GM23338 (cell line): ENCODE results near the gene SRSF2. TPM values are rescaled to one million over a fixed set of nuclear protein-coding genes. Genes with fewer than 3 reads are reported as not detected.

ENCODE experiments used
- ATAC-seq: fragments of 200-7000 bp; cut with Tn5 transposase; 3 replicates; pipeline ENCODE4 v1.9.1; 2020
- DNase-seq: peaks from one replicate; pipeline ENCODE4 v3.0.0-alpha.2; 2015; ENCODE audit warnings: low spot score
- H2AFZ ChIP-seq: fragments of 200-600 bp; sonication (generic); 2 replicates; pipeline ENCODE4 v1.8.0; 2016; ENCODE audit warnings: antibody characterized with exemption, mild to moderate bottlenecking, moderate library complexity
- H3F3A ChIP-seq: fragments of 200-600 bp; sonication (generic); replicated peaks from 2 replicates; pipeline ENCODE4 v1.8.0; 2017; ENCODE audit warnings: antibody characterized with exemption, mixed run types, low read depth
- H3K27ac ChIP-seq: fragments of 200-600 bp; sonication (generic); 2 replicates; pipeline ENCODE4 v1.6.1; 2016; ENCODE audit warnings: low read depth
- H3K27me3 ChIP-seq: fragments of 200-600 bp; sonication (generic); 2 replicates; pipeline ENCODE4 v1.8.0; 2016; ENCODE audit warnings: mild to moderate bottlenecking, mixed run types, moderate library complexity; ENCODE audit not compliant: insufficient read depth
- H3K36me3 ChIP-seq: fragments of 200-600 bp; sonication (generic); 2 replicates; pipeline ENCODE4 v1.8.0; 2016; ENCODE audit warnings: mild to moderate bottlenecking; ENCODE audit not compliant: insufficient read depth
- H3K4me1 ChIP-seq: fragments of 200-600 bp; sonication (generic); 2 replicates; pipeline ENCODE4 v1.8.0; 2016; ENCODE audit warnings: mild to moderate bottlenecking, moderate library complexity; ENCODE audit not compliant: insufficient read depth
- H3K4me2 ChIP-seq: fragments of 200-600 bp; sonication (generic); 2 replicates; pipeline ENCODE4 v1.7.1; 2017; ENCODE audit warnings: mixed run types
- H3K4me3 ChIP-seq: fragments of 200-600 bp; sonication (generic); 2 replicates; pipeline ENCODE4 v1.6.1; 2016; ENCODE audit warnings: mixed run types
- H3K79me2 ChIP-seq: fragments of 200-600 bp; sonication (generic); replicated peaks from 2 replicates; pipeline ENCODE4 v1.8.0; 2017; ENCODE audit warnings: mild to moderate bottlenecking; ENCODE audit not compliant: insufficient read depth
- H3K9me2 ChIP-seq: fragments of 200-600 bp; sonication (generic); 2 replicates; pipeline ENCODE4 v1.8.0; 2017; ENCODE audit not compliant: insufficient read depth
- H4K20me1 ChIP-seq: fragments of 200-600 bp; sonication (generic); replicated peaks from 2 replicates; pipeline ENCODE4 v1.8.0; 2017; ENCODE audit warnings: mild to moderate bottlenecking; ENCODE audit not compliant: insufficient read depth
- H3K27ac Mint-ChIP-seq: 2 replicates; pipeline ENCODE4 v1.8.0; 2020; ENCODE audit warnings: inconsistent platforms, mild to moderate bottlenecking, moderate library complexity, mixed read lengths
- H3K27me3 Mint-ChIP-seq: 3 replicates; pipeline ENCODE4 v1.8.0; 2022; ENCODE audit warnings: low read depth, mild to moderate bottlenecking, moderate library complexity, mixed read lengths, inconsistent platforms; ENCODE audit not compliant: insufficient read depth, poor library complexity
- H3K36me3 Mint-ChIP-seq: 3 replicates; pipeline ENCODE4 v1.8.0; 2021; ENCODE audit warnings: low read depth, mild to moderate bottlenecking, inconsistent platforms, moderate library complexity, mixed read lengths
- H3K4me1 Mint-ChIP-seq: 3 replicates; pipeline ENCODE4 v1.8.0; 2020; ENCODE audit warnings: mild to moderate bottlenecking, inconsistent platforms, mixed read lengths
- H3K4me3 Mint-ChIP-seq: 3 replicates; pipeline ENCODE4 v1.8.0; 2021; ENCODE audit warnings: moderate library complexity, mild to moderate bottlenecking, inconsistent platforms, mixed read lengths
- H3K9me3 Mint-ChIP-seq: 3 replicates; pipeline ENCODE4 v1.8.0; 2020; ENCODE audit warnings: moderate library complexity, mild to moderate bottlenecking, inconsistent platforms, mixed read lengths
- ETS1 ChIP-seq: IDR thresholded peaks from 2 replicates; pipeline ENCODE4 v1.6.1; 2016; ENCODE audit warnings: antibody characterized with exemption
- EZH2 ChIP-seq: fragments of 200-600 bp; sonication (generic); IDR thresholded peaks from one replicate; pipeline ENCODE4 v1.8.0; 2017; ENCODE audit warnings: antibody characterized with exemption, mild to moderate bottlenecking, low read depth; ENCODE audit not compliant: unreplicated experiment
- EZH2phosphoT487 ChIP-seq: fragments of 200-600 bp; sonication (generic); IDR thresholded peaks from one replicate; pipeline ENCODE4 v1.8.1; 2018; ENCODE audit warnings: antibody characterized with exemption; ENCODE audit not compliant: unreplicated experiment
- JUNB ChIP-seq: IDR thresholded peaks from one replicate; pipeline ENCODE4 v1.6.1; 2016; ENCODE audit warnings: antibody characterized with exemption; ENCODE audit not compliant: unreplicated experiment
- NANOG ChIP-seq: IDR thresholded peaks from 2 replicates; pipeline ENCODE4 v1.6.1; 2016; ENCODE audit warnings: antibody characterized with exemption, borderline replicate concordance
- ZNF114 ChIP-seq: fragments of 250-450 bp; sonication (Bioruptor Pico); IDR thresholded peaks from 2 replicates; pipeline ENCODE4 v1.5.0; 2020; ENCODE audit warnings: mild to moderate bottlenecking, moderate library complexity
- ZNF462 ChIP-seq: fragments of 250-450 bp; sonication (Bioruptor Pico); IDR thresholded peaks from 2 replicates; pipeline ENCODE4 v1.5.0; 2020; ENCODE audit warnings: mild to moderate bottlenecking, moderate library complexity
- polyA plus RNA-seq: library from polyadenylated mRNA; unstranded; fragments of >200 nt; fragmentation: Nextera tagmentation; extraction: Ambion mirVana; gene quantifications from 2 replicates; pipeline ENCODE4 v1.2.1, GENCODE V29; 2016
- total RNA-seq: library from RNA; depleted of rRNA; stranded (reverse); fragments of >200 nt; shearing (Covaris generic); gene quantifications from 2 replicates; pipeline ENCODE4 v1.2.3, GENCODE V29; 2014
- TF ChIP-seq, protein P1 (sequence below): IDR thresholded peaks from one replicate; pipeline ENCODE4 v1.6.1; 2018; ENCODE audit warnings: antibody characterized with exemption; ENCODE audit not compliant: unreplicated experiment

Gene SRSF2
- total and polyA plus RNA-seq, 2 experiments from 2014 or later: 317 to 547 TPM

DNA sequence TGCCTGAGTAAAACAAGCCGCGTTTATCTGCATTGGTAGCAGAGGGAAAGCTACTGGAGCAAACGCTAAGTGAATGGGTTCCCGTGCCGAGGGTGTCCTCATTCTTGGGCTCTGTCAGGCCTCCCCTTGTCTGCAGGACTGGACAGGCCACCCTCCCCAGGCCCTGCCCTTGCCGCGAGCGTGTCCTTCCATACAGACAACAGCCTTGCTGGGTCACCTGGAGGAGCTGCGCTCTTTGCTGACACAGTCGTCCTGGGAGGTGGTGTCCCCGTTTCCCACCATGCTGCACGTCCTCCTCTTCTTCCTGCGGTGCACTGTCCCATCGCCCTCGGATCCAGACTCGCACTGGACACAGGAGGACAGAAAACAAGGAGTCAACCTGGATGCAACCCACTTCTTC lies 18.6 kb downstream of the SRSF2 start (continued):
- TF ChIP-seq JUNB (no peak), EZH2 (no peak), ZNF462 (no peak), EZH2phosphoT487 (no peak)

- Histone ChIP-seq H3K4me1 (peaks cover 1% of the 10 kb centered on the region; the same call in 1 of the 2 replicates), H3K79me2 (no peaks in the 10 kb centered on the region), H3K27me3 (no peaks in the 10 kb centered on the region), H3K4me3 (no peak overlapping the region), H3K27ac (no peak overlapping the region), H3K9me2 (no peaks in the 10 kb centered on the region), H2AFZ (no peak overlapping the region), H3F3A (peaks cover under 1% of the 10 kb centered on the region; the same call in 1 of the 2 replicates), H3K4me2 (no peak overlapping the region), H4K20me1 (peaks cover 4% of the 10 kb centered on the region; the same call in 1 of the 2 replicates), H3K36me3 (peaks cover 29% of the 10 kb centered on the region)
- DNase-seq: no peak
- H3K27ac Mint-ChIP-seq: no peak overlapping the region
- ATAC-seq: no peak
- H3K27me3 Mint-ChIP-seq: peaks cover 5% of the 10 kb centered on the region
- H3K36me3 Mint-ChIP-seq: peaks cover 53% of the 10 kb centered on the region
- peaks cover 3% of the 10 kb centered on the region; the same call in 2 of the 3 replicates for H3K4me1 Mint-ChIP-seq
- no peak overlapping the region for H3K4me3 Mint-ChIP-seq
- no peaks in the 10 kb centered on the region for H3K9me3 Mint-ChIP-seq
- TF ChIP-seq ZNF114 (CRISPR knock-in tag) (no peak), NANOG (no peak), ETS1 (no peak), JUNB (no peak)
- TF ChIP-seq, protein P1, sequence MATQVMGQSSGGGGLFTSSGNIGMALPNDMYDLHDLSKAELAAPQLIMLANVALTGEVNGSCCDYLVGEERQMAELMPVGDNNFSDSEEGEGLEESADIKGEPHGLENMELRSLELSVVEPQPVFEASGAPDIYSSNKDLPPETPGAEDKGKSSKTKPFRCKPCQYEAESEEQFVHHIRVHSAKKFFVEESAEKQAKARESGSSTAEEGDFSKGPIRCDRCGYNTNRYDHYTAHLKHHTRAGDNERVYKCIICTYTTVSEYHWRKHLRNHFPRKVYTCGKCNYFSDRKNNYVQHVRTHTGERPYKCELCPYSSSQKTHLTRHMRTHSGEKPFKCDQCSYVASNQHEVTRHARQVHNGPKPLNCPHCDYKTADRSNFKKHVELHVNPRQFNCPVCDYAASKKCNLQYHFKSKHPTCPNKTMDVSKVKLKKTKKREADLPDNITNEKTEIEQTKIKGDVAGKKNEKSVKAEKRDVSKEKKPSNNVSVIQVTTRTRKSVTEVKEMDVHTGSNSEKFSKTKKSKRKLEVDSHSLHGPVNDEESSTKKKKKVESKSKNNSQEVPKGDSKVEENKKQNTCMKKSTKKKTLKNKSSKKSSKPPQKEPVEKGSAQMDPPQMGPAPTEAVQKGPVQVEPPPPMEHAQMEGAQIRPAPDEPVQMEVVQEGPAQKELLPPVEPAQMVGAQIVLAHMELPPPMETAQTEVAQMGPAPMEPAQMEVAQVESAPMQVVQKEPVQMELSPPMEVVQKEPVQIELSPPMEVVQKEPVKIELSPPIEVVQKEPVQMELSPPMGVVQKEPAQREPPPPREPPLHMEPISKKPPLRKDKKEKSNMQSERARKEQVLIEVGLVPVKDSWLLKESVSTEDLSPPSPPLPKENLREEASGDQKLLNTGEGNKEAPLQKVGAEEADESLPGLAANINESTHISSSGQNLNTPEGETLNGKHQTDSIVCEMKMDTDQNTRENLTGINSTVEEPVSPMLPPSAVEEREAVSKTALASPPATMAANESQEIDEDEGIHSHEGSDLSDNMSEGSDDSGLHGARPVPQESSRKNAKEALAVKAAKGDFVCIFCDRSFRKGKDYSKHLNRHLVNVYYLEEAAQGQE: no peak
Observed at GRCh38 chr17:76716839-76717215, 20.3 kb downstream of the SRSF2 start.
